Caco-2 (cell line): Measurements from ENCODE around the gene POU1F1. TPM values are rescaled to one million over a fixed set of nuclear protein-coding genes. Genes with fewer than 3 reads are reported as not detected.

Experiments used
- BruUV-seq: library from RNA; stranded (reverse); fragments of 400-500 nt; replicated peaks from 2 replicates; lab custom pipeline; 2021; lab: Mats Ljungman, UMichigan
- CTCF ChIA-PET: fragments of 300-600 bp; sonication (Branson Sonifier 250); formaldehyde crosslinking; loops from one replicate; lab custom pipeline; 2022; ENCODE audit warnings: antibody characterized with exemption; lab: Charles Lee
- POLR2A ChIA-PET: fragments of 300-600 bp; sonication (Branson Sonifier 250); formaldehyde crosslinking; loops from one replicate; lab custom pipeline; 2022; ENCODE audit warnings: antibody characterized with exemption; lab: Charles Lee
- DNase-seq, 2 experiments: peaks; one replicate each; pipeline versions ENCODE4 v3.0.0 to v3.0.0-alpha.2; 2020 to 2022
- H3K27me3 ChIP-seq: replicated peaks from 2 replicates; pipeline ENCODE4 v1.6.0; 2011; ENCODE audit warnings: low read length; ENCODE audit not compliant: control insufficient read depth, insufficient read depth
- H3K36me3 ChIP-seq: 2 replicates; pipeline ENCODE4 v1.5.1; 2011; ENCODE audit warnings: low read length; ENCODE audit not compliant: control insufficient read depth, insufficient read depth
- H3K4me1 ChIP-seq: fragments of 250-450 bp; sonication (Bioruptor Pico); 2 replicates; pipeline ENCODE4 v1.5.1; 2020; ENCODE audit warnings: mild to moderate bottlenecking
- H3K4me3 ChIP-seq: 2 replicates; pipeline ENCODE4 v1.5.1; 2011; ENCODE audit warnings: low read depth, mild to moderate bottlenecking, control low read depth, low read length
- H3K9me3 ChIP-seq: fragments of 250-450 bp; sonication (Bioruptor Pico); 2 replicates; pipeline ENCODE4 v1.5.1; 2020; ENCODE audit warnings: mild to moderate bottlenecking, moderate library complexity
- H3K27ac Mint-ChIP-seq: one replicate; pipeline ENCODE4 v1.8.0; 2022; ENCODE audit warnings: mixed read lengths; ENCODE audit not compliant: unreplicated experiment
- H3K27me3 Mint-ChIP-seq: one replicate; pipeline ENCODE4 v1.8.0; 2022; ENCODE audit warnings: mixed read lengths; ENCODE audit not compliant: insufficient read depth, unreplicated experiment
- H3K36me3 Mint-ChIP-seq: one replicate; pipeline ENCODE4 v1.8.0; 2022; ENCODE audit warnings: mild to moderate bottlenecking, mixed read lengths; ENCODE audit not compliant: insufficient read depth, unreplicated experiment
- H3K4me1 Mint-ChIP-seq: one replicate; pipeline ENCODE4 v1.8.0; 2022; ENCODE audit warnings: low read depth, mixed read lengths; ENCODE audit not compliant: unreplicated experiment
- H3K4me3 Mint-ChIP-seq: one replicate; pipeline ENCODE4 v1.8.0; 2022; ENCODE audit warnings: mild to moderate bottlenecking, moderate library complexity, mixed read lengths; ENCODE audit not compliant: unreplicated experiment
- H3K9me3 Mint-ChIP-seq: one replicate; pipeline ENCODE4 v1.8.0; 2022; ENCODE audit warnings: mixed read lengths; ENCODE audit not compliant: unreplicated experiment
- CTCF ChIP-seq, 2 experiments: fragments of 200-600 bp in 1 of 2; IDR thresholded peaks; 1 replicate in 1 of 2; 2 replicates in 1 of 2; pipeline versions ENCODE4 v1.5.1 to v1.8.0; 2011 to 2022; ENCODE audit warnings: antibody characterized with exemption in 1 of 2, control low read depth in 1 of 2, inconsistent platforms in 1 of 2, low read depth in 1 of 2, low read length in 1 of 2, mild to moderate bottlenecking in 1 of 2, moderate library complexity in 1 of 2; ENCODE audit not compliant: insufficient read depth in 1 of 2, severe bottlenecking in 1 of 2, unreplicated experiment in 1 of 2
- intact Hi-C: fragments of 100-400 bp; cut with micrococcal nuclease; formaldehyde crosslinking; loops from one replicate; pipeline ENCODE4 v1.10.0; 2022; ENCODE audit not compliant: unreplicated experiment
- total RNA-seq: library from RNA; stranded (reverse); gene quantifications from 2 replicates; pipeline ENCODE4 v1.2.3, GENCODE V29; 2022

The POU1F1 gene
- total RNA-seq, 1 experiment from 2014 or later: not detected

- no peaks in the 10 kb centered on the region for H3K27me3 Mint-ChIP-seq
- H3K9me3 ChIP-seq: no peaks in the 10 kb centered on the region
- no peaks in the 10 kb centered on the region for H3K4me1 Mint-ChIP-seq
- no peak for DNase-seq
- H3K27me3 ChIP-seq: no peaks in the 10 kb centered on the region
- no peak overlapping the region for H3K4me3 ChIP-seq
- intact Hi-C loops: no loop called here
- POLR2A ChIA-PET: no interaction called here
- H3K4me3 Mint-ChIP-seq: no peak overlapping the region
- no peaks in the 10 kb centered on the region for H3K36me3 ChIP-seq
- no TSS peak for BruUV-seq
- H3K27ac Mint-ChIP-seq: no peak overlapping the region
- no peaks in the 10 kb centered on the region for H3K9me3 Mint-ChIP-seq
- CTCF ChIA-PET: no interaction called here
- no peaks in the 10 kb centered on the region for H3K36me3 Mint-ChIP-seq
- no peak for TF ChIP-seq CTCF (IDR thresholded peaks at IDR 0.05; ENCODE audit: insufficient read depth in 1 of 2, low read depth in 1 of 2, low read length in 1 of 2, severe bottlenecking in 1 of 2, unreplicated experiment in 1 of 2)
- no peaks in the 10 kb centered on the region for H3K4me1 ChIP-seq
Measured at GRCh38 chr3:87267953-87268645, 8.3 kb downstream of the POU1F1 start.

- ChIA-PET POLR2A (no interaction called here), CTCF (interaction anchor here (1.3 kb wide), 1 partner anchor 743 kb away, joined by 3 read pairs; no protein-coding TSS in a partner anchor)
- H3K4me1 Mint-ChIP-seq: no peaks in the 10 kb centered on the region
- no peak overlapping the region for H3K4me3 ChIP-seq
- no TSS peak for BruUV-seq
- no peak overlapping the region for H3K4me3 Mint-ChIP-seq
- no peaks in the 10 kb centered on the region for H3K27me3 Mint-ChIP-seq
- no peak for TF ChIP-seq CTCF (IDR thresholded peaks at IDR 0.05; ENCODE audit: insufficient read depth in 1 of 2, low read depth in 1 of 2, low read length in 1 of 2, severe bottlenecking in 1 of 2, unreplicated experiment in 1 of 2)
- peaks cover 6% of the 10 kb centered on the region for H3K36me3 Mint-ChIP-seq
- DNase-seq: no peak
- no peak overlapping the region for H3K27ac Mint-ChIP-seq
- no peaks in the 10 kb centered on the region for H3K36me3 ChIP-seq
- 0 out of 2 replicates have a peak, but pooled peaks cover 5% of the 10 kb centered on the region for H3K4me1 ChIP-seq
- intact Hi-C loops: no loop called here
- H3K27me3 ChIP-seq: no peaks in the 10 kb centered on the region
- H3K9me3 Mint-ChIP-seq: no peaks in the 10 kb centered on the region
- H3K9me3 ChIP-seq: no peaks in the 10 kb centered on the region
Measured at GRCh38 chr3:87261925-87262324, 14.5 kb downstream of the POU1F1 start.

GRCh38 chr3:87260270-87260669 lies 16.1 kb downstream of the POU1F1 start:
- no TSS peak for BruUV-seq
- H3K9me3 Mint-ChIP-seq: no peaks in the 10 kb centered on the region
- H3K36me3 Mint-ChIP-seq: peaks cover 12% of the 10 kb centered on the region
- no peak overlapping the region for H3K4me3 Mint-ChIP-seq
- peak; percentile 42 to 49 for DNase-seq
- POLR2A ChIA-PET: no interaction called here
- Histone ChIP-seq H3K4me1 (0 out of 2 replicates have a peak, but pooled peaks cover 5% of the 10 kb centered on the region), H3K4me3 (no peak overlapping the region), H3K9me3 (no peaks in the 10 kb centered on the region), H3K36me3 (no peaks in the 10 kb centered on the region), H3K27me3 (no peaks in the 10 kb centered on the region)
- H3K27ac Mint-ChIP-seq: no peak overlapping the region
- no peaks in the 10 kb centered on the region for H3K27me3 Mint-ChIP-seq
- H3K4me1 Mint-ChIP-seq: no peaks in the 10 kb centered on the region
- intact Hi-C loops: loop anchor here (1.0 kb wide), 1 partner anchor 244 kb away; no protein-coding TSS in a partner anchor
- TF ChIP-seq CTCF (IDR thresholded peaks at IDR 0.05; ENCODE audit: insufficient read depth in 1 of 2, low read depth in 1 of 2, low read length in 1 of 2, severe bottlenecking in 1 of 2, unreplicated experiment in 1 of 2): peak; percentile 40 to 59
- CTCF ChIA-PET: no interaction called here
